Measurements from ENCODE around the gene MARCHF4. TPM values are rescaled to one million over a fixed set of nuclear protein-coding genes. Genes with fewer than 3 reads are reported as not detected.

MARCHF4 gene
- total and polyA plus RNA-seq, 2 of the 4 experiments (the other 2 are of a cell fraction): 2.3 to 12.0 TPM

DNA sequence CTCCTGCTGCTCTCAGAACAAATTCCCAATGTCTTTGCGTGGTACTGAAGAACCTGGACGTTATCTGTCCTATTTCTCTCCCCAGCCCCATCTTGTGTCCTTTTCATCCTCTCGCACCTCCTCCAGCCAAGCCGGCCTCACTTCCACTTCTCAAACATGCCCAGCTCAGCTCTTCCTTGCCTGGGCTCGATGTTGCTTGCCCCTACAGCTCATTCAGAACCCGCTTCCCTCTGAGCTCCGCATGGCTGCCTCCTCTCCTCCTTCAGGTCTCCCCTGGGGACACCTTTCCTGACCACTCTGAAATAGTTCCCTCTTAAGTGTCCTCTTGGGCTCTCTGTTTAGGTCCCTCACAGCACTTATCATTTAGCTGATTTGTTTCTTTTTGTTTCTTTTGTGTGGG is 33.3 kb upstream of the MARCHF4 start:
- H2BK20ac ChIP-seq (ENCODE audit: low read depth, low read length): no peak overlapping the region; the same call in 1 of the 2 replicates
- no peak for TF ChIP-seq RFX5 (IDR thresholded peaks at IDR 0.05; ENCODE audit: low read depth, low read length)
- DNase-seq (no peak), ATAC-seq (ENCODE audit: low read depth) (no peak)
- H3K56ac ChIP-seq (ENCODE audit: extremely low read depth, insufficient read depth, low read length): no peak overlapping the region
- H2BK120ac ChIP-seq (ENCODE audit: low read depth, low read length): no peak overlapping the region
- H3K23ac ChIP-seq (ENCODE audit: low read depth, low read length): no peak overlapping the region
- H4K5ac ChIP-seq (ENCODE audit: low read depth, low read length): no peak overlapping the region
- no peaks in the 10 kb centered on the region for H3K36me3 ChIP-seq (ENCODE audit: control insufficient read depth, insufficient read depth, low read length)
- H2AK9ac ChIP-seq (replicated peaks; ENCODE audit: low read depth, low read length, poor library complexity): no peak overlapping the region
- no peak overlapping the region for H3K14ac ChIP-seq (replicated peaks; ENCODE audit: low read depth, low read length)
- H3K4me2 ChIP-seq (ENCODE audit: low read depth, low read length): no peak overlapping the region
- no peaks in the 10 kb centered on the region for H3K79me1 ChIP-seq (ENCODE audit: low read depth in 1 of 2, low read length in 2 of 2)
- ChIA-PET POLR2A (ENCODE audit: unreplicated experiment) (no interaction called here), CTCF (interaction anchor here (1.0 to 1.6 kb wide), 2 partner anchors 188 to 190 kb away, joined by 3 to 7 read pairs; no protein-coding TSS in a partner anchor)
- H4K91ac ChIP-seq (ENCODE audit: insufficient read depth, low read depth, low read length): no peak overlapping the region
- intact Hi-C loops (cut with micrococcal nuclease): loop anchor here (2.0 kb wide), 2 partner anchors 183 to 295 kb away; no protein-coding TSS in a partner anchor
- in situ Hi-C loops (cut with MboI; ENCODE audit: low sequenced_read_pairs): loop anchor here (25.0 kb wide), 1 partner anchor 193 kb away; no protein-coding TSS in a partner anchor
- no peak overlapping the region for H3K27ac ChIP-seq (ENCODE audit: insufficient read depth, low read length)
- no peak overlapping the region for H2BK15ac ChIP-seq (ENCODE audit: low read depth, low read length)
- no peaks in the 10 kb centered on the region for H3K9me3 ChIP-seq (ENCODE audit: control insufficient read depth, insufficient read depth, low read length)
- H3K9me1 ChIP-seq (ENCODE audit: insufficient read depth, low read length): no peaks in the 10 kb centered on the region; the same call in 1 of the 2 replicates
- H4K8ac ChIP-seq (ENCODE audit: low read depth in 2 of 2, low read length in 2 of 2): no peak overlapping the region
- H2BK5ac ChIP-seq (ENCODE audit: low read depth, low read length, poor library complexity, severe bottlenecking): no peak overlapping the region
- H3K4me1 ChIP-seq (ENCODE audit: control insufficient read depth, insufficient read depth, low read length): no peaks in the 10 kb centered on the region
- dilution Hi-C loops (cut with HindIII; ENCODE audit: low sequenced_read_pairs, unreplicated experiment): no loop called here
- BruUV-seq (replicated peaks): no TSS peak
- H3K18ac ChIP-seq (ENCODE audit: low read depth, low read length): no peak overlapping the region
- H3K4ac ChIP-seq (ENCODE audit: low read depth, low read length): no peak overlapping the region
- H3K9ac ChIP-seq (ENCODE audit: low read depth, low read length): no peak overlapping the region
- H4K20me1 ChIP-seq (ENCODE audit: insufficient read depth, low read length): no peaks in the 10 kb centered on the region
- H3K4me3 ChIP-seq (ENCODE audit: insufficient read depth, low read depth, low read length): no peak overlapping the region
- H2AK5ac ChIP-seq (ENCODE audit: low read depth, low read length): no peak overlapping the region
- 79% methylated on average over 5 of the region's 7 CpGs; no CpG with 5 or more reads in 1 of the 2 experiments for WGBS, 2 experiments (ENCODE audit: extremely low coverage in 2 of 2, insufficient read length in 1 of 2)
- H3K27me3 ChIP-seq (ENCODE audit: control insufficient read depth, insufficient read depth, low read length): no peaks in the 10 kb centered on the region; the same call in 1 of the 2 replicates
- peak overlapping the region; percentile 14 for H2AFZ ChIP-seq (replicated peaks; ENCODE audit: low read length, poor library complexity)

Data from IMR-90 (cell line).